Fibroblast of lung (primary cell): ENCODE measurements around the gene CALB2. TPM values are rescaled to one million over a fixed set of nuclear protein-coding genes. Genes with fewer than 3 reads are reported as not detected.
A peak's percentile ranks its signal among the peaks of the same experiment; 100 is the strongest.

ENCODE experiments used
- DNase-seq, 2 donors: peaks; one replicate each; pipeline versions ENCODE4 v3.0.0 to v3.0.0-alpha.2; 2010; ENCODE audit warnings: low read depth in 2 of 2
- H2AFZ ChIP-seq: 2 replicates; pipeline ENCODE4 v1.5.1; 2012; ENCODE audit warnings: low read length, control low read depth, inconsistent platforms
- H3K27ac ChIP-seq: 2 replicates; pipeline ENCODE4 v1.5.1; 2011; ENCODE audit warnings: low read length, control low read depth; ENCODE audit not compliant: insufficient read depth
- H3K27me3 ChIP-seq: 2 replicates; pipeline ENCODE4 v1.5.1; 2011; ENCODE audit warnings: mild to moderate bottlenecking, low read length; ENCODE audit not compliant: control insufficient read depth, insufficient read depth
- H3K36me3 ChIP-seq: 2 replicates; pipeline ENCODE4 v1.5.1; 2011; ENCODE audit warnings: low read length; ENCODE audit not compliant: control insufficient read depth, insufficient read depth
- H3K4me1 ChIP-seq: 2 replicates; pipeline ENCODE4 v1.5.1; 2011; ENCODE audit warnings: low read length; ENCODE audit not compliant: control insufficient read depth, insufficient read depth; ENCODE audit errors: extremely low read depth
- H3K4me2 ChIP-seq: 2 replicates; pipeline ENCODE4 v1.5.1; 2011; ENCODE audit warnings: low read length, control low read depth; ENCODE audit not compliant: insufficient read depth; ENCODE audit errors: extremely low read depth
- H3K4me3 ChIP-seq, 4 experiments: fragments of 200-600 bp in 1 of 4; sonication (generic) in 1 of 4; replicated peaks in 1 of 4; 2 replicates each; pipeline ENCODE4 v1.5.1; 2011 to 2016; ENCODE audit warnings: low read length in 4 of 4, low read depth in 3 of 4, mild to moderate bottlenecking in 3 of 4, control low read depth in 2 of 4, inconsistent platforms in 1 of 4, mixed read lengths in 1 of 4; ENCODE audit not compliant: insufficient read depth in 1 of 4; ENCODE audit errors: control extremely low read depth in 1 of 4
- H3K79me2 ChIP-seq: 2 replicates; pipeline ENCODE4 v1.5.1; 2012; ENCODE audit warnings: mild to moderate bottlenecking, low read length, inconsistent platforms; ENCODE audit not compliant: control insufficient read depth, insufficient read depth
- H3K9ac ChIP-seq: 2 replicates; pipeline ENCODE4 v1.5.1; 2011; ENCODE audit warnings: mild to moderate bottlenecking, low read length, control low read depth; ENCODE audit not compliant: insufficient read depth
- H3K9me3 ChIP-seq: 2 replicates; pipeline ENCODE4 v1.5.1; 2012; ENCODE audit warnings: low read depth, low read length; ENCODE audit not compliant: control insufficient read depth, insufficient read depth
- H4K20me1 ChIP-seq: 2 replicates; pipeline ENCODE4 v1.5.1; 2011; ENCODE audit warnings: low read length; ENCODE audit not compliant: control insufficient read depth, insufficient read depth; ENCODE audit errors: extremely low read depth
- EZH2 ChIP-seq: IDR thresholded peaks from 2 replicates; pipeline ENCODE4 v1.5.1; 2012; ENCODE audit warnings: low read length, control low read depth, mild to moderate bottlenecking; ENCODE audit errors: missing control alignments
- polyA plus RNA-seq, 2 donors: library from polyadenylated mRNA; depleted of rRNA in 1 of 2; stranded (reverse) in 1 of 2; unstranded in 1 of 2; fragments of >200 nt; gene quantifications; 2 replicates each; pipeline ENCODE4 v1.2.1, GENCODE V29; 2011 to 2012; ENCODE audit warnings: missing spikeins in 1 of 2
- total RNA-seq: library from RNA; depleted of rRNA; stranded (reverse); fragments of >200 nt; gene quantifications from 2 replicates; pipeline ENCODE4 v1.2.1, GENCODE V29; 2014
- TF ChIP-seq, protein P1 (sequence below), 2 donors: IDR thresholded peaks in 1 of 2; conservative IDR thresholded peaks in 1 of 2; 1 replicate in 1 of 2; 2 replicates in 1 of 2; pipeline ENCODE4 v1.5.1; 2011 to 2012; ENCODE audit warnings: low read length in 2 of 2, control low read depth in 1 of 2, inconsistent platforms in 1 of 2, low read depth in 1 of 2, mild to moderate bottlenecking in 1 of 2

Gene CALB2
- total and polyA plus RNA-seq, 2 donors (not counting 1 experiment from before 2014, with no cell fraction given), result 0.58 to 1.3 TPM

DNA sequence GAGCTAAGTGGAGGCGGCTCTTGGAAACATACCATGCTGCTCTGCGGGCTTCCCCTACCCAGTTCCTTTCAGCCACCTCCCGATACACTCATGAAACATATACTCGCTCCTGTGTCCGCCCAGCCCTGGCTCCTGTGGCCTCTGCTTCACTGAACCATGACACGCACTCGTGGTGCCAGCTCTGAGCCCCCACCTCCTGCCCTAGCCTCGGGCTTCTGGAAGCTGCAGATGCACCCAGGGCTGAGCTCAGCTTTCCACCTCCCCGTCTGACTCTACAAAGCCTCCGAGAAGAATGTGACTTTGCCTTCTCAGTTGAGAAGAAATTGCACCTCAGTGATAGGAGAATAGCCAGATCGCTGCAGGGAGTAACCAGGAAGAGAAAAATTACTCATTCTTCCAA lies 11.0 kb downstream of the CALB2 start:
- Histone ChIP-seq H2AFZ (no peak overlapping the region), H3K9ac (no peak overlapping the region), H3K36me3 (no peaks in the 10 kb centered on the region), H3K4me2 (no peak overlapping the region), H4K20me1 (no peaks in the 10 kb centered on the region), H3K9me3 (no peaks in the 10 kb centered on the region), H3K27ac (no peak overlapping the region), H3K27me3 (no peaks in the 10 kb centered on the region), H3K79me2 (no peaks in the 10 kb centered on the region), H3K4me1 (no peaks in the 10 kb centered on the region), H3K4me3 (no peak overlapping the region)
- no peak for DNase-seq
- TF ChIP-seq, protein P1, sequence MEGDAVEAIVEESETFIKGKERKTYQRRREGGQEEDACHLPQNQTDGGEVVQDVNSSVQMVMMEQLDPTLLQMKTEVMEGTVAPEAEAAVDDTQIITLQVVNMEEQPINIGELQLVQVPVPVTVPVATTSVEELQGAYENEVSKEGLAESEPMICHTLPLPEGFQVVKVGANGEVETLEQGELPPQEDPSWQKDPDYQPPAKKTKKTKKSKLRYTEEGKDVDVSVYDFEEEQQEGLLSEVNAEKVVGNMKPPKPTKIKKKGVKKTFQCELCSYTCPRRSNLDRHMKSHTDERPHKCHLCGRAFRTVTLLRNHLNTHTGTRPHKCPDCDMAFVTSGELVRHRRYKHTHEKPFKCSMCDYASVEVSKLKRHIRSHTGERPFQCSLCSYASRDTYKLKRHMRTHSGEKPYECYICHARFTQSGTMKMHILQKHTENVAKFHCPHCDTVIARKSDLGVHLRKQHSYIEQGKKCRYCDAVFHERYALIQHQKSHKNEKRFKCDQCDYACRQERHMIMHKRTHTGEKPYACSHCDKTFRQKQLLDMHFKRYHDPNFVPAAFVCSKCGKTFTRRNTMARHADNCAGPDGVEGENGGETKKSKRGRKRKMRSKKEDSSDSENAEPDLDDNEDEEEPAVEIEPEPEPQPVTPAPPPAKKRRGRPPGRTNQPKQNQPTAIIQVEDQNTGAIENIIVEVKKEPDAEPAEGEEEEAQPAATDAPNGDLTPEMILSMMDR (conservative IDR thresholded peaks at IDR 0.05 in 1 of 2, IDR thresholded peaks at IDR 0.05 in 1 of 2; ENCODE audit: low read depth in 1 of 2, low read length in 2 of 2), result no peak

DNA sequence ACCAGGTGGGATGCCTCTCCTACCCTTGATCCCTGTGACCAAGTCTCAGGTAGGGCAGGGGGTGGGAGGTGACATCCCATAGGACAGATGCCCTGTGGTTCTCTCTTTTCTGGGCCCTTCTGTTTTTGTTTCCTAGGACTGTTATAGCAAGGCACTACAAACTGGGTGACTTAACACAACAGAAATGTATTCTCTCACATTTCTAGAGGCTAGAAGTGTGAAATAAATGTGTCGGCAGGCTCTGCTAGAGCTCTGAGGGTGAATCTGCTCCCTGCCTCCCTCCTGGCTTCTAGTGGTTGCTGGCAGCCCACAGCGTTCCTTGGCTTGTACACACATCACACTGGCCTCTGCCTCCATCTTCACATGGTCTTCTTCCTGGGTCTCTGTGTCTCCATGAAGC lies 12.7 kb downstream of the CALB2 start:
- no peak overlapping the region for H2AFZ ChIP-seq
- H3K27me3 ChIP-seq, result no peaks in the 10 kb centered on the region
- no peak overlapping the region for H3K4me3 ChIP-seq
- H3K9ac ChIP-seq, result no peak overlapping the region
- no peak for DNase-seq
- H3K4me1 ChIP-seq, result no peaks in the 10 kb centered on the region
- H3K79me2 ChIP-seq, result no peaks in the 10 kb centered on the region
- TF ChIP-seq EZH2, result no peak
- TF ChIP-seq, protein P1 (conservative IDR thresholded peaks at IDR 0.05 in 1 of 2, IDR thresholded peaks at IDR 0.05 in 1 of 2; ENCODE audit: low read depth in 1 of 2, low read length in 2 of 2), result no peak
- no peak overlapping the region for H3K4me2 ChIP-seq
- H3K27ac ChIP-seq, result no peak overlapping the region
- no peaks in the 10 kb centered on the region for H3K36me3 ChIP-seq
- no peaks in the 10 kb centered on the region for H3K9me3 ChIP-seq
- H4K20me1 ChIP-seq, result no peaks in the 10 kb centered on the region

DNA sequence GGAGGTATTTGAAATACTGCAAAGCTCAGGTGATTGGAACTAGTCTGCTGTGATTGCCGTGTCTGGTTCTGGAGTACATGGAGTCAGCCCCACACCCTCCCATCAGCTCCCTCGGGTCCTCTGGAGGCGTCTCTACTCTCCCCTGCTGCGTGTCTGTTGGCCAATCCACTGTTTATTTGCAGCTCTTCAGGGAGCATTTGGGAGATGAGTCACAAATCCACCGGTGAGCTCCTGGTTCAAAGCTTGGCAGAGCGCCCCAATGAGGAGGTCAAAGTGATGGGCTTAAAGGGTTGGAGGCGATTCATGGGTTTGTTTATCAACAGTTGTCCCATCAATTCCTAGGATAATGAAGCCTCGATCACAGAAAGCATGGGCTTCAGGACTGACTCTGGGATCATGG lies 14.6 kb downstream of the CALB2 start:
- Histone ChIP-seq H3K9ac (no peak overlapping the region), H3K27ac (no peak overlapping the region), H4K20me1 (no peaks in the 10 kb centered on the region), H3K36me3 (no peaks in the 10 kb centered on the region), H2AFZ (no peak overlapping the region), H3K4me1 (no peaks in the 10 kb centered on the region), H3K4me2 (no peak overlapping the region), H3K9me3 (no peaks in the 10 kb centered on the region), H3K79me2 (no peaks in the 10 kb centered on the region), H3K4me3 (no peak overlapping the region), H3K27me3 (no peaks in the 10 kb centered on the region)
- TF ChIP-seq, protein P1 (conservative IDR thresholded peaks at IDR 0.05 in 1 of 2, IDR thresholded peaks at IDR 0.05 in 1 of 2; ENCODE audit: low read depth in 1 of 2, low read length in 2 of 2), result no peak
- TF ChIP-seq EZH2, result no peak
- peak in 1 of 2 donors; percentile 16 for DNase-seq
